ENCODE data around the gene RARRES1.

RARRES1 gene, protein sequence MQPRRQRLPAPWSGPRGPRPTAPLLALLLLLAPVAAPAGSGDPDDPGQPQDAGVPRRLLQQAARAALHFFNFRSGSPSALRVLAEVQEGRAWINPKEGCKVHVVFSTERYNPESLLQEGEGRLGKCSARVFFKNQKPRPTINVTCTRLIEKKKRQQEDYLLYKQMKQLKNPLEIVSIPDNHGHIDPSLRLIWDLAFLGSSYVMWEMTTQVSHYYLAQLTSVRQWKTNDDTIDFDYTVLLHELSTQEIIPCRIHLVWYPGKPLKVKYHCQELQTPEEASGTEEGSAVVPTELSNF

GRCh38 chr3:158731938-158732855 lies at the start of gene RARRES1:
TSS of gene RARRES1 (minus strand) at chr3:158732457. CDS start at chr3:158732415, 42 bp downstream.
- no peaks in the 10 kb centered on the region for H3K36me3 ChIP-seq
- peaks cover 9% of the 10 kb centered on the region for H3K27me3 ChIP-seq
- TF ChIP-seq, protein P1, sequence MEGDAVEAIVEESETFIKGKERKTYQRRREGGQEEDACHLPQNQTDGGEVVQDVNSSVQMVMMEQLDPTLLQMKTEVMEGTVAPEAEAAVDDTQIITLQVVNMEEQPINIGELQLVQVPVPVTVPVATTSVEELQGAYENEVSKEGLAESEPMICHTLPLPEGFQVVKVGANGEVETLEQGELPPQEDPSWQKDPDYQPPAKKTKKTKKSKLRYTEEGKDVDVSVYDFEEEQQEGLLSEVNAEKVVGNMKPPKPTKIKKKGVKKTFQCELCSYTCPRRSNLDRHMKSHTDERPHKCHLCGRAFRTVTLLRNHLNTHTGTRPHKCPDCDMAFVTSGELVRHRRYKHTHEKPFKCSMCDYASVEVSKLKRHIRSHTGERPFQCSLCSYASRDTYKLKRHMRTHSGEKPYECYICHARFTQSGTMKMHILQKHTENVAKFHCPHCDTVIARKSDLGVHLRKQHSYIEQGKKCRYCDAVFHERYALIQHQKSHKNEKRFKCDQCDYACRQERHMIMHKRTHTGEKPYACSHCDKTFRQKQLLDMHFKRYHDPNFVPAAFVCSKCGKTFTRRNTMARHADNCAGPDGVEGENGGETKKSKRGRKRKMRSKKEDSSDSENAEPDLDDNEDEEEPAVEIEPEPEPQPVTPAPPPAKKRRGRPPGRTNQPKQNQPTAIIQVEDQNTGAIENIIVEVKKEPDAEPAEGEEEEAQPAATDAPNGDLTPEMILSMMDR (IDR thresholded peaks at IDR 0.05) = peak; percentile 44
- no peaks in the 10 kb centered on the region for H3K9me3 ChIP-seq
- H3K4me1 ChIP-seq (ENCODE audit: control insufficient read depth in 1 of 2, insufficient read depth in 1 of 2, low read depth in 1 of 2, low read length in 1 of 2) = peaks cover 34 to 35% of the 10 kb centered on the region in 2 experiments
- peak within 1 kb of the TSS; percentile 68 to 69 for H3K4me3 ChIP-seq (ENCODE audit: low read depth in 1 of 2, low read length in 1 of 2)
- peak within 1 kb of the TSS; percentile 50 for H3K27ac ChIP-seq

- Histone ChIP-seq H3K27ac (no peak overlapping the region), H3K4me1 (ENCODE audit: control insufficient read depth in 1 of 2, insufficient read depth in 1 of 2, low read depth in 1 of 2, low read length in 1 of 2) (no peaks in the 10 kb centered on the region), H3K27me3 (no peaks in the 10 kb centered on the region), H3K9me3 (no peaks in the 10 kb centered on the region), H3K4me3 (ENCODE audit: low read depth in 1 of 2, low read length in 1 of 2) (no peak overlapping the region), H3K36me3 (no peaks in the 10 kb centered on the region)
- TF ChIP-seq, protein P1 (IDR thresholded peaks at IDR 0.05) = no peak
Observed at GRCh38 chr3:158781849-158782248, 49.6 kb upstream of the RARRES1 start.

- Histone ChIP-seq H3K9me3 (no peaks in the 10 kb centered on the region), H3K27me3 (no peaks in the 10 kb centered on the region), H3K27ac (no peak overlapping the region), H3K4me1 (ENCODE audit: control insufficient read depth in 1 of 2, insufficient read depth in 1 of 2, low read depth in 1 of 2, low read length in 1 of 2) (no peaks in the 10 kb centered on the region), H3K36me3 (no peaks in the 10 kb centered on the region), H3K4me3 (ENCODE audit: low read depth in 1 of 2, low read length in 1 of 2) (no peak overlapping the region)
- TF ChIP-seq, protein P1 (IDR thresholded peaks at IDR 0.05) = no peak
Observed at GRCh38 chr3:158781191-158781590, 48.9 kb upstream of the RARRES1 start.

GRCh38 chr3:158780766-158781165 lies 48.5 kb upstream of the RARRES1 start:
- Histone ChIP-seq H3K9me3 (no peaks in the 10 kb centered on the region), H3K36me3 (no peaks in the 10 kb centered on the region), H3K4me3 (ENCODE audit: low read depth in 1 of 2, low read length in 1 of 2) (no peak overlapping the region), H3K27me3 (no peaks in the 10 kb centered on the region), H3K27ac (no peak overlapping the region), H3K4me1 (ENCODE audit: control insufficient read depth in 1 of 2, insufficient read depth in 1 of 2, low read depth in 1 of 2, low read length in 1 of 2) (no peaks in the 10 kb centered on the region)
- TF ChIP-seq, protein P1 (IDR thresholded peaks at IDR 0.05) = no peak

- no peak overlapping the region for H3K4me3 ChIP-seq (ENCODE audit: low read depth in 1 of 2, low read length in 1 of 2)
- TF ChIP-seq, protein P1 (IDR thresholded peaks at IDR 0.05) = no peak
- H3K4me1 ChIP-seq (ENCODE audit: control insufficient read depth in 1 of 2, insufficient read depth in 1 of 2, low read depth in 1 of 2, low read length in 1 of 2) = no peaks in the 10 kb centered on the region
- H3K9me3 ChIP-seq = no peaks in the 10 kb centered on the region
- H3K27me3 ChIP-seq = no peaks in the 10 kb centered on the region
- H3K36me3 ChIP-seq = no peaks in the 10 kb centered on the region
- H3K27ac ChIP-seq = no peak overlapping the region
Observed at GRCh38 chr3:158777161-158777873, 45.1 kb upstream of the RARRES1 start.

Measured in neutrophil (primary cell).